ENCODE data around the gene UIMC1.
A peak's percentile ranks its signal among the peaks of the same experiment; 100 is the strongest.

Gene UIMC1

GRCh38 chr5:176952531-176953193, 53.9 kb downstream of the UIMC1 start:
- DNase-seq, result no peak

GRCh38 chr5:176948458-176948857, 58.1 kb downstream of the UIMC1 start:
- no peak for DNase-seq

- no peak for DNase-seq
Observed at GRCh38 chr5:176947847-176948246, 58.7 kb downstream of the UIMC1 start.

DNA sequence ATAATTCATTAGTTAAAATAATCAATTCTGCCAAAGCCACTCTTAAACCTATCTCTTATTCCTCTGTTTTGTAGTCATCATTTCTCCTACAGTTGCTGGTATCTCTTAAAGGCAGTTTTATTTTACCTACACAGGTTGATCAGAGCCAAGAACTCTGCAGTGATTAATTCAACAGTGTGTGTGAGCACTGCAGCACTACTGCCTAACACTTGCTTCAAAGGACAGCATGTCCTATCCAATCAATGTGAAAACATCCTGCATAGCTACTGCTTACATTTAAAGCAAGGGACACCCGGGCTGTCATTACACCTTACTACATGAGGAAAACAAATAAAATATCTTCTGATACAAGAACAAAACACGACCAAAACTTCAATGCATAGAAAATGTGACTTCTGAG, 62.3 kb downstream of the UIMC1 start:
- DNase-seq, result no peak

DNA sequence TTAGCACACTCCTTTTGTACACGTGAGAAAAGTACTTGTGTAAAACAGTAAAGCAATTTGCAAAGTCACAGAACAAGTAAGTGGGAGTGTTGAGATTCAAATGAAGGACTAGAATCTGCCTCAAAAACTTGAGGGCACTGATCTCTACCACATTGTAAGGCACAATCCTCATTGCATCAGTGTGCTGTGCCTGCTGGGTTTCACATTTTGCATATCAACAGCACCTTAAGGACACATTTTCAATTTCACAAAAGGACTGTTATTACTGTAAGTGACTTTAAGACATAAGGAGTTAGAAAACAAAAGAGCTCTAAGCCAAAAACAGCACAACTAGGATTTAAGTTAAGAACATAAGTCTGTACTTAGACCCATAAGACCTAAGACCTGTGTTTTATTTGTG, 62.8 kb downstream of the UIMC1 start:
- DNase-seq, result no peak

DNA sequence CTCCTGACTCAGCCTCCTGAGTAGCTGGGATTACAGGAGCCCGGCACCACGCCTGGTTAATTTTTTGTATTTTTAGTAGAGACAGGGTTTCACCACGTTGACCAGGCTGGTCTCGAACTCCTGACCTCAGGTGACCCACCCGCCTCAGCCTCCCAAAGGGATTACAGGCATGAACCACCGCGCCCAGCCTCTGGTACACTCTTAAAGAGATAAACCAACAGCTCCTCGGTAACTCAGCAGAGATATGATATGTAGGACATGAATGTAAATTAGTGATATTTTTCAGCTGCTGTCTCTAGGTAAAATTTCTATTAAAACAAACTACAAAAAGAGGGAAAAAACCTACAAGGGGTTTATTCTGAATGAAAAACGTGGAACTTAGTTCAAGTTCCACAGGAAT, 64.6 kb downstream of the UIMC1 start:
- no peak for DNase-seq

GRCh38 chr5:176938472-176938871, 68.1 kb downstream of the UIMC1 start:
- no peak for DNase-seq

GRCh38 chr5:176935017-176935416, 71.6 kb downstream of the UIMC1 start:
- DNase-seq, result no peak

DNA sequence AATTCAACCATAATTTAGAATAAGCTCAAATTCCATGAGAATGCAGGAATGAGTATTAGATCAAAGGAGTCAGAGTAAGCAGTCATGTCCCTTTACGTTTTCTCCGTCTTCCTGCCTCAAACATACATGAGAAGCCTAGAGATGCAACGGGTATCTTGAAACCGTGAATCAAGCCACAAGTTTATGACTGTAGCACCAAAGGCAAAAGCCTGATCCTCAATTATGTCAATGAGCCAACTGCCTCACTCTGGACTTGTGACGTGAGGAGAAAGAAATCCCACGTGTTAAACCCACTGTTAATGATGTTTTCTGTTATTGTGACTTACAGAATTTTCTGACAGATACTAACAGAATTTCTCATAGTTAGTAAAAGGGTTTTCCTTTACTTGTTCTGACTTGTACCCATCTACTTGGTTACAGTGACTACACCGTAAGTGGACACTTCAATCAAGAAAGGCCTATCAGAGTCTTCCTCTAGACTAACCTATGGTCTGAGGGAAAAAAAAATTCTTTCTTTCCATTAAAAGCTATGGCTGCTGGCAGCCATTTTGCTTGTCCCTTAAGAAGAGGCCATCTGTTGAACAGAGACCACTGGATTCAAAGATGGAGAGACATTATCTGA, 72.2 kb downstream of the UIMC1 start:
- no peak for DNase-seq

GRCh38 chr5:176929654-176930053, 76.9 kb downstream of the UIMC1 start:
- no peak for DNase-seq

DNA sequence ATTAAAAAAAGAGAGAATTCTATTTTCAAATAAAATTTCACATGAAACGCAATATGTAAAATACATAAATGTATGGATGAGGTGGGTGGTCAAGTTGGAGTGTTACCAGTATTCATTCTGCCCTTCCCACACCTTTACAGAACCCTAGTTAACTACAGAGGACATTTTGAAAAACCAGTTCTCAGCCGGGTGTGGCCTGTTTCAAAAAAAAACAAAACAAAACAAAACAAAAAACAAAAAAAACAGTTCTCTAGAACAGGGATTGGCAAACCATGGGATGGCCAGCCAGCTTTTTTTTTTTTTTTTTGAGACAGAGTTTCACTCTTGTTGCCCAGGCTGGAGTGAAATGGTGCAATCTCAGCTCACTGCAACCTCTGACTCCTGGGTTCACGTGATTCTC, 79.0 kb downstream of the UIMC1 start:
- DNase-seq, result no peak

DNA sequence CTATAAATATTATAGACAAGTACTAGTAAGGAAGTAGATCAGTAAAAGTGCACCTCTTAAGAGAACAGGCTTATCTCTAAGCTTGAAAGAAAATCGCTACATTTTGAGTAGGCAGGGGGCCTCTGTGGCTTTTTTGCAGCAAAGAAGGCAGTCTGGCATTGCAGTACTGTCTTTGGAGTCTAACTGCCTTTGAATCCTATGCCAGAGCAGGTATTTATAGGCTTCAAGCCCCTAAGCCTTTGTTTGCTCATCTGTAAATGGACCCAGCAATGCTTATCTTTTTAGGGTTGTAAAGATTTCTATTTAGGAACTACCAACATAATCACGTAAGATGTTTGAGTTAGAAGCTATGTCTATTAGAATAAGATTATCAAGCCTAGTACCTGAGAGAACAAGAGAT, 83.8 kb downstream of the UIMC1 start:
- DNase-seq, result no peak

- no peak for DNase-seq
Observed at GRCh38 chr5:176921714-176922113, 84.9 kb downstream of the UIMC1 start.

- no peak for DNase-seq
Observed at GRCh38 chr5:176918613-176919012, 88.0 kb downstream of the UIMC1 start.

DNA sequence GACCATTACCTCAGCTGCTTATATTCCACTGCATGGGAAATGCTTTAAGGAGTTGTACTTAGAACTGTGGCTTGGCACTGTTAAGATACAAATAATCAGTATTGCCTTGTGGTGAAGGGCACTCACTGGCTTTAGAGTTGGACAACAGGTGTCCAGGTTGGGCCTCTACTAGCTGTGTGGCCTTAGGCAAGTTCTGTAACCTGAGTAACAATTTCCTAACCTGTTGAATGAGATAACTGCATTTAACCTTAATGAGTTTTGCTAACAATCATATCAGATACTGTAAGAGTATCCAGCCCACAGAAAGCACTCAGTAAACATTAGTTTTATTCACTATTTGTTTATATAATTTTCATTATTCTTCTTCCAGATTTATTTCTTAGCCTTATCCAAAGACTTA, 90.2 kb downstream of the UIMC1 start:
- DNase-seq, result no peak

- no peak for DNase-seq
Observed at GRCh38 chr5:176915906-176916305, 90.7 kb downstream of the UIMC1 start.

GRCh38 chr5:176912115-176912514, 94.5 kb downstream of the UIMC1 start:
- DNase-seq, result no peak

DNA sequence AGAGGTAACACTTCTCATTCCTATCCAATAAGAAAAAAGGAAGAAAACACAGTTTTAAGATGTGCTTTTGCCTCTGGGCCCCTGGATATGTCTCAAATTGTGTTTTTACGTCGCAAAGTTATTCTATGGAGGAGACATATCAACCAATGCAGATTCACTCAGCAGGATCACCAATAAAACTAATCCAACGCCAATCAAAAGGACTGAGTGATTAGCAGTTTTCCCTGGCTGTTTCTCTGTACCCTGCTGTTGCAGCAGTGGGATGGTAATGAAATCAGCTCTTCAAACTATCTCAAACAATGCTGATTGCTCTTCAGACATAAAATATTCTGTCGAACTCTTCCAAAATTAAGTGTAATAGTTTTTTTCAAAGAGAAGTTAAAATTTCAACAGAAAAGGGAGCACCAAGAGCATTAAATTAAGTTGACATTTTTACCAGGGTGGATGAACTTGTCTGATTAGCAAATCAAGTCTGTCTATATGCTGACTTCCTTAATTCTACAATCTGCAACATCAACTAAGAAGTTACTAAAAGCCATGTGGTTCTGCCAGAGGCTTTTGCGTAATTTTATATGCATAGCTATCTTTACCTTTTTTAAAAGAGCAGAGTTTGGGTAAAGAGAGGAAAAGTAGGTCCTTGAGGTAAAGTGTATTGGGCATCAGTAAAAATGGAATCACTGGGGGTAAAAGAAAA, 97.8 kb downstream of the UIMC1 start:
- DNase-seq, result peak; percentile 60

DNA sequence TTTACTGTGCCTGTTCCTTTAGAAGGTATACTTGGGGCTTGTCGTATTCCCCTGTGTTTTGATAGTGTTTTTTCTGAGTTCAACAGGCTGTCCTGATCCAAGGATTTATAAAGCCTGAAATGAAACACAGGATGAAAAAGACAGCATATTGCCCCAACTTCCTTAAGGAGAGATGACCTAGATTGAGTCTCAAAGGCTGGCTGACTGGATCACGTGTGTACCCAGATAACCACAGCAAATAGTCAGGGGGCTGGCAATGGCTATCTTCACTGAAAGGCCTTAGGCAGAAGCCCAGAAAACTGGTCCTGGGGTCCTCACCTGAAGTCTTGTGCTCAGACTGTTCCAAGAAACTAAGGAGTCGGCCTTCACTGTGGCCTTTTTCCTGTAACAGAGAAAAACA, 99.8 kb downstream of the UIMC1 start:
- DNase-seq, result no peak

DNA sequence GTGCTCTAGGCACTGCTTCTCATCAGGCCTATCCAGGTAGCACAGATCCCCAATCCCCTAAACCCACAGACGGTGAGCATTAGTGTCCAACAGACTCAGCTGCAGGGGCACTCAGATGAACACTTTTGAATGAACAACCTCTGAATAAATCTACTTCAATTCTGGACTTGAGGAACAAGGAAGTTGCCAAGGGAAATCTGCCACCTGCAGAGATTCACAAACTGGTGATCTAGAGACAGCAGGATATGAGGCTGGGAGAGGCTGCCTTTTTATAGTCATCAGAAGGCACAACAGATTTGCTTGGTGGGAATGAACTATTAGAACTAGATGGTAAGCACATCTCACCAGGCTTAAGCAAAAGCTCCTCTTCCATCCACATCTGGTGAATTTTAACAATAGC, 100.5 kb downstream of the UIMC1 start:
- DNase-seq, result no peak

DNA sequence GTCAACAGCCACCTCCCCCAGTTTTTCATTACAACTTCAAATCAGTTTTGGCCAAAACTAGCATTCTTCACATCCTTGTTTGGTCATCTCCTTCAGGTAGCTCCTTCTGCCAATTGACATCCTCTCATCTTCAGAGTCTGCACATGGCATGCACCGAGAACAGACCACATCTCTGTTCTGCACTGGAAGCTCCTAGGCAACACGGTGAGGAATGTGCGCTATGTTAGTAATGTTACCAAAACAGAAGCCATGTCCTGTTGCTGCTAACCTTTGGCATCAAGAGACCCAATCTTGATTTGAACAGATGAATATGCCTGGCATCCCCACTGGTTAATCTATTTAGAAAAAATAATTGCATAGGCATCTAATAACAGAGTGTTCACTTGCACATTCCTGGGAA, 102.3 kb downstream of the UIMC1 start:
- DNase-seq, result no peak

GRCh38 chr5:176902911-176903664, 103.5 kb downstream of the UIMC1 start:
- peak; percentile 78 for DNase-seq

DNA sequence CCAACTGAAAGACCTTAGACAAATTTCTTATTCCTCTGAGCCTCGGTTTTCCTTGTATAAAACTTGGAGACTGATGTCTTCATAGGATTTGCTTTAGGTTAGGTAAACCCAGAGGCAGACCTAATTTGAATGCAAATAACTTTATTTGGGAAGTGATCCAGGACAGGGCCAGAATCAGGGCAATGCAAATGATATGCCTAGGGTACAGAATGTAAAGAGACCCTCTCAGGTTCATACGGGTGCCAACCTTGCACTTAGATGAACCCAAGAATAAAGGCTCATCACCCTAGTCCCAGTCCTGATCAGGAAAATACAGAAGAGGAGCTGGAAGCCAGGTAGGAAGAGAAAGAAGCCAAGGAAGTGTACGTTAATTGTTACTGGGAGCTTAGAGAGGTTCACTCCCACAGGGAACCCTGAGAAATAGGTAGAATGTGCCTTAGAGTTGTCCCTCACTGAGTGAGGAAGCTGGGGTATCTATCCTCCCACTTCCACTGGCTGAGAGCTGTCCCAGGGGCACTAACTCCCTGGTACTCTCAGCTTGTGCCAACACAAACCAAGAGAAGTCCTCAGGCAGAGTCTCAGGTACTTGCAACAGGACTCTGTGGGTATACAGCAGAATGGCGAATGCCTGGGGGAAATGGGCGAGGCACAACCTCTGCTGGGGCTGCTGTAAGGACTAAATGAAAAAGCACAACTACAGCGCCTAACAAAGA, 104.3 kb downstream of the UIMC1 start:
- no peak for DNase-seq
